GM21390 (cell line): ENCODE measurements around the gene SLC25A39.
"Not testable (repeated sequence)": the region's sequence is repeated elsewhere in the genome, so short reads cannot be mapped to it uniquely, and the experiment has no call there.

ENCODE experiments used
- ATAC-seq: cut with Tn5 transposase; IDR thresholded peaks from one replicate; pipeline ENCODE4 v1.9.1; 2021; ENCODE audit not compliant: unreplicated experiment

SLC25A39 gene

GRCh38 chr17:44324571-44325275, at the start of gene SLC25A39:
Gene SLC25A39, minus strand, starts transcription at chr17:44324823. Its CDS starts 1,261 bp downstream, at chr17:44323562.
- peak; percentile 59 for ATAC-seq

- ATAC-seq, result no peak
Observed at GRCh38 chr17:44372036-44372435, 47.4 kb upstream of the SLC25A39 start.

GRCh38 chr17:44369414-44370023, 44.9 kb upstream of the SLC25A39 start:
- not testable (repeated sequence) for ATAC-seq

GRCh38 chr17:44368391-44369243, 44.0 kb upstream of the SLC25A39 start:
- not testable (repeated sequence) for ATAC-seq

GRCh38 chr17:44367231-44367979, 42.8 kb upstream of the SLC25A39 start:
- ATAC-seq, result no peak

- not testable (repeated sequence) for ATAC-seq
Observed at GRCh38 chr17:44365051-44365450, 40.4 kb upstream of the SLC25A39 start.

GRCh38 chr17:44363613-44364159, 39.1 kb upstream of the SLC25A39 start, which contains the start of gene FAM171A2:
Gene FAM171A2, minus strand, starts transcription at chr17:44363853. Its CDS starts 139 bp downstream, at chr17:44363714.
- no peak for ATAC-seq

GRCh38 chr17:44362949-44363612, 38.5 kb upstream of the SLC25A39 start:
- ATAC-seq, result no peak

- ATAC-seq, result no peak
Observed at GRCh38 chr17:44362459-44362948, 37.9 kb upstream of the SLC25A39 start.

GRCh38 chr17:44361292-44362260, 37.0 kb upstream of the SLC25A39 start:
- no peak for ATAC-seq

- no peak for ATAC-seq
Observed at GRCh38 chr17:44360826-44361225, 36.2 kb upstream of the SLC25A39 start.

- no peak for ATAC-seq
Observed at GRCh38 chr17:44360144-44360533, 35.5 kb upstream of the SLC25A39 start.

GRCh38 chr17:44359458-44360143, 35.0 kb upstream of the SLC25A39 start:
- ATAC-seq, result no peak

GRCh38 chr17:44359006-44359405, 34.4 kb upstream of the SLC25A39 start:
- no peak for ATAC-seq

- ATAC-seq, result no peak
Observed at GRCh38 chr17:44358066-44358465, 33.4 kb upstream of the SLC25A39 start.

GRCh38 chr17:44356241-44356640, 31.6 kb upstream of the SLC25A39 start:
- no peak for ATAC-seq

GRCh38 chr17:44355642-44356099, 31.0 kb upstream of the SLC25A39 start:
- no peak for ATAC-seq
